IMR-90 (cell line): ENCODE data around the gene CD34. TPM values are rescaled to one million over a fixed set of nuclear protein-coding genes. Genes with fewer than 3 reads are reported as not detected.
A peak's percentile ranks its signal among the peaks of the same experiment; 100 is the strongest.

Experiments used
- ATAC-seq: fragments of 200-7000 bp; cut with Tn5 transposase; 2 replicates; pipeline ENCODE4 v1.9.1; 2020; ENCODE audit warnings: low read depth, mild to moderate bottlenecking, moderate library complexity
- BruUV-seq: library from RNA; stranded (reverse); fragments of 400-500 nt; replicated peaks from 2 replicates; lab custom pipeline; 2021; lab: Mats Ljungman, UMichigan
- CTCF ChIA-PET: fragments of 300-600 bp; formaldehyde crosslinking; extraction: SDS; loops from one replicate; lab custom pipeline; 2021; ENCODE audit warnings: antibody characterized with exemption; lab: Yijun Ruan, JAX
- POLR2A ChIA-PET: fragments of 300-600 bp; sonication (Branson Sonifier 250); formaldehyde crosslinking; loops from one replicate; lab custom pipeline; 2022; ENCODE audit warnings: antibody characterized with exemption; ENCODE audit not compliant: unreplicated experiment; lab: Charles Lee
- DNase-seq: peaks from one replicate; pipeline ENCODE4 v3.0.0; 2013
- H2AFZ ChIP-seq: replicated peaks from 2 replicates; pipeline ENCODE3; 2013; ENCODE audit warnings: low read length, mild to moderate bottlenecking; ENCODE audit not compliant: poor library complexity
- H2AK5ac ChIP-seq: 2 replicates; pipeline ENCODE4 v1.6.1; 2013; ENCODE audit warnings: low read depth, low read length, inconsistent platforms
- H2AK9ac ChIP-seq: replicated peaks from 2 replicates; pipeline ENCODE3; 2013; ENCODE audit warnings: mild to moderate bottlenecking, low read depth, low read length, moderate library complexity; ENCODE audit not compliant: poor library complexity
- H2BK120ac ChIP-seq: 2 replicates; pipeline ENCODE4 v1.6.1; 2013; ENCODE audit warnings: low read depth, low read length, inconsistent platforms
- H2BK15ac ChIP-seq: 3 replicates; pipeline ENCODE4 v1.6.1; 2013; ENCODE audit warnings: low read depth, low read length, inconsistent platforms
- H2BK20ac ChIP-seq: 2 replicates; pipeline ENCODE4 v1.6.1; 2013; ENCODE audit warnings: low read depth, mild to moderate bottlenecking, inconsistent platforms, low read length, moderate library complexity
- H2BK5ac ChIP-seq: 2 replicates; pipeline ENCODE4 v1.6.1; 2013; ENCODE audit warnings: mild to moderate bottlenecking, low read depth, low read length, inconsistent platforms; ENCODE audit not compliant: poor library complexity, severe bottlenecking
- H3K14ac ChIP-seq: replicated peaks from 2 replicates; pipeline ENCODE4 v1.6.1; 2013; ENCODE audit warnings: low read depth, low read length, inconsistent platforms
- H3K18ac ChIP-seq: 2 replicates; pipeline ENCODE4 v1.6.1; 2013; ENCODE audit warnings: low read depth, low read length, control low read depth
- H3K23ac ChIP-seq: 2 replicates; pipeline ENCODE4 v1.6.1; 2013; ENCODE audit warnings: low read depth, low read length, inconsistent platforms
- H3K27ac ChIP-seq: 2 replicates; pipeline ENCODE4 v1.5.1; 2013; ENCODE audit warnings: mild to moderate bottlenecking, control low read depth, low read length; ENCODE audit not compliant: insufficient read depth
- H3K27me3 ChIP-seq: 2 replicates; pipeline ENCODE4 v1.6.1; 2013; ENCODE audit warnings: low read length; ENCODE audit not compliant: control insufficient read depth, insufficient read depth
- H3K36me3 ChIP-seq: 2 replicates; pipeline ENCODE4 v1.6.1; 2013; ENCODE audit warnings: low read length, mixed read lengths; ENCODE audit not compliant: control insufficient read depth, insufficient read depth
- H3K4ac ChIP-seq: 2 replicates; pipeline ENCODE4 v1.6.1; 2013; ENCODE audit warnings: low read depth, low read length, inconsistent platforms
- H3K4me1 ChIP-seq: 2 replicates; pipeline ENCODE4 v1.6.1; 2013; ENCODE audit warnings: low read length, mixed read lengths; ENCODE audit not compliant: control insufficient read depth, insufficient read depth
- H3K4me2 ChIP-seq: 2 replicates; pipeline ENCODE4 v1.6.1; 2013; ENCODE audit warnings: low read depth, mild to moderate bottlenecking, control low read depth, low read length, moderate library complexity
- H3K4me3 ChIP-seq: 2 replicates; pipeline ENCODE4 v1.5.1; 2013; ENCODE audit warnings: low read depth, mild to moderate bottlenecking, control low read depth, low read length, moderate library complexity; ENCODE audit not compliant: insufficient read depth
- H3K56ac ChIP-seq: 2 replicates; pipeline ENCODE4 v1.6.1; 2013; ENCODE audit warnings: low read length, inconsistent platforms; ENCODE audit not compliant: insufficient read depth; ENCODE audit errors: extremely low read depth
- H3K79me1 ChIP-seq, 2 experiments: 2 replicates each; pipeline ENCODE4 v1.6.1; 2013; ENCODE audit warnings: low read length in 2 of 2, inconsistent platforms in 1 of 2, low read depth in 1 of 2
- H3K9ac ChIP-seq: 2 replicates; pipeline ENCODE4 v1.6.1; 2013; ENCODE audit warnings: low read depth, low read length, control low read depth
- H3K9me1 ChIP-seq: 2 replicates; pipeline ENCODE4 v1.6.1; 2013; ENCODE audit warnings: low read length, inconsistent platforms; ENCODE audit not compliant: insufficient read depth
- H3K9me3 ChIP-seq: 2 replicates; pipeline ENCODE4 v1.6.1; 2013; ENCODE audit warnings: low read length; ENCODE audit not compliant: control insufficient read depth, insufficient read depth
- H4K20me1 ChIP-seq: 2 replicates; pipeline ENCODE4 v1.6.1; 2013; ENCODE audit warnings: low read length, inconsistent platforms; ENCODE audit not compliant: insufficient read depth
- H4K5ac ChIP-seq: 2 replicates; pipeline ENCODE4 v1.6.1; 2013; ENCODE audit warnings: mild to moderate bottlenecking, low read depth, low read length, control low read depth
- H4K8ac ChIP-seq, 2 experiments: 2 replicates each; pipeline ENCODE4 v1.6.1; 2013; ENCODE audit warnings: low read depth in 2 of 2, low read length in 2 of 2, control low read depth in 1 of 2, inconsistent platforms in 1 of 2
- H4K91ac ChIP-seq: 2 replicates; pipeline ENCODE4 v1.6.1; 2013; ENCODE audit warnings: low read depth, low read length, inconsistent platforms; ENCODE audit not compliant: insufficient read depth
- SMC3 ChIP-seq: fragments of 150-350 bp; IDR thresholded peaks from 2 replicates; pipeline ENCODE4 v1.6.1; 2016; ENCODE audit warnings: low read depth, mild to moderate bottlenecking, antibody characterized with exemption, low read length, moderate library complexity
- WGBS, 2 experiments: methylation state at CpG; one replicate each; pipeline versions ENCODE4 v1.1.5 to v1.1.7; 2013; ENCODE audit warnings: missing lambda C conversion rate in 2 of 2; ENCODE audit not compliant: insufficient read length in 1 of 2; ENCODE audit errors: extremely low coverage in 2 of 2; 5-methylcytosine and 5-hydroxymethylcytosine counted together
- dilution Hi-C: fragments of 300-500 bp; cut with HindIII; formaldehyde crosslinking; loops from one replicate; pipeline ENCODE4 v1.14.3; 2018; ENCODE audit warnings: low sequenced_read_pairs; ENCODE audit not compliant: unreplicated experiment
- in situ Hi-C: fragments of 300-500 bp; cut with MboI; formaldehyde crosslinking; loops from 3 replicates; pipeline ENCODE4 v1.14.3; 2019; ENCODE audit warnings: low sequenced_read_pairs, inconsistent platforms, mixed read lengths
- intact Hi-C: fragments of 100-400 bp; cut with micrococcal nuclease; formaldehyde crosslinking; loops from 2 replicates; pipeline ENCODE4 v1.10.0; 2022
- polyA plus RNA-seq, 3 experiments: library from polyadenylated mRNA; depleted of rRNA; stranded (reverse); fragments of >200 nt; gene quantifications; 2 replicates each; pipeline ENCODE4 v1.2.3, GENCODE V29; 2012; ENCODE audit warnings: low replicate concordance in 1 of 3
- total RNA-seq: library from RNA; depleted of rRNA; stranded (reverse); fragments of >200 nt; gene quantifications from 2 replicates; pipeline ENCODE4 v1.2.3, GENCODE V29; 2012
- TF ChIP-seq, protein P1 (sequence below): fragments of 150-350 bp; IDR thresholded peaks from 2 replicates; pipeline ENCODE4 v1.6.1; 2017; ENCODE audit warnings: mild to moderate bottlenecking, antibody characterized with exemption, low read length, low read depth
- TF ChIP-seq, protein P2 (sequence below): conservative IDR thresholded peaks from 2 replicates; pipeline ENCODE4 v1.5.1; 2012; ENCODE audit warnings: mild to moderate bottlenecking, low read depth, low read length, improper control_type of control experiment

Gene CD34
- total and polyA plus RNA-seq, 2 of the 4 experiments (the other 2 are of a cell fraction): 0.14 TPM; not detected in 1

DNA sequence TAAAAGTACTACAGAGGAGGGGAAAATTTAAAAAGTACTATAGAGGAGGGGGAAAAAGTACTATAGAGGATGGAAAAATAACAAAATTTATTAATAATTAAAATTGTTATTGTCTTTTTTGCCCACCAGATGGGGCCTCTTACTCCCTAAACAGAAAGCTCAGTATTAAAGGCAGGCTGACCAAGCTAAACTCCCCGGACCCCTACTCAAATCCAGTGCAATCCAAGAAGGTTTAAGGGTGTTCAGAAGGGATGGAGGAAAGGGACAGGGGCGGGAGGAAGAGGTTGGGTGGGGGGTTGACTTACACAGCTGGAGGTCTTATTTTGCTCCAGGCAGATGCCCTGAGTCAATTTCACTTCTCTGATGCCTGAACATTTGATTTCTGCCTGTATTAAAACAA lies 13.7 kb downstream of the CD34 start:
- Histone ChIP-seq H2BK20ac (no peak overlapping the region), H3K23ac (no peak overlapping the region), H2BK120ac (no peak overlapping the region), H3K56ac (no peak overlapping the region), H3K9me1 (no peaks in the 10 kb centered on the region), H2AFZ (no peak overlapping the region), H3K27me3 (peaks cover 5% of the 10 kb centered on the region; the same call in 1 of the 2 replicates), H2AK9ac (no peak overlapping the region), H3K27ac (no peak overlapping the region), H3K36me3 (no peaks in the 10 kb centered on the region), H3K9ac (no peak overlapping the region), H4K91ac (no peak overlapping the region), H3K18ac (no peak overlapping the region), H3K79me1 (no peaks in the 10 kb centered on the region), H2BK5ac (no peak overlapping the region), H2BK15ac (no peak overlapping the region), H4K8ac (no peak overlapping the region), H3K4ac (no peak overlapping the region), H4K20me1 (no peaks in the 10 kb centered on the region), H4K5ac (no peak overlapping the region), H3K4me3 (no peak overlapping the region), H3K4me1 (no peaks in the 10 kb centered on the region), H3K14ac (no peak overlapping the region), H3K9me3 (no peaks in the 10 kb centered on the region), H2AK5ac (no peak overlapping the region), H3K4me2 (no peak overlapping the region)
- DNase-seq: no peak
- dilution Hi-C loops (no loop called here), intact Hi-C loops (no loop called here), in situ Hi-C loops (no loop called here)
- no peak for ATAC-seq
- TF ChIP-seq, protein P1, sequence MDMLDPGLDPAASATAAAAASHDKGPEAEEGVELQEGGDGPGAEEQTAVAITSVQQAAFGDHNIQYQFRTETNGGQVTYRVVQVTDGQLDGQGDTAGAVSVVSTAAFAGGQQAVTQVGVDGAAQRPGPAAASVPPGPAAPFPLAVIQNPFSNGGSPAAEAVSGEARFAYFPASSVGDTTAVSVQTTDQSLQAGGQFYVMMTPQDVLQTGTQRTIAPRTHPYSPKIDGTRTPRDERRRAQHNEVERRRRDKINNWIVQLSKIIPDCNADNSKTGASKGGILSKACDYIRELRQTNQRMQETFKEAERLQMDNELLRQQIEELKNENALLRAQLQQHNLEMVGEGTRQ: no peak
- TF ChIP-seq, protein P2, sequence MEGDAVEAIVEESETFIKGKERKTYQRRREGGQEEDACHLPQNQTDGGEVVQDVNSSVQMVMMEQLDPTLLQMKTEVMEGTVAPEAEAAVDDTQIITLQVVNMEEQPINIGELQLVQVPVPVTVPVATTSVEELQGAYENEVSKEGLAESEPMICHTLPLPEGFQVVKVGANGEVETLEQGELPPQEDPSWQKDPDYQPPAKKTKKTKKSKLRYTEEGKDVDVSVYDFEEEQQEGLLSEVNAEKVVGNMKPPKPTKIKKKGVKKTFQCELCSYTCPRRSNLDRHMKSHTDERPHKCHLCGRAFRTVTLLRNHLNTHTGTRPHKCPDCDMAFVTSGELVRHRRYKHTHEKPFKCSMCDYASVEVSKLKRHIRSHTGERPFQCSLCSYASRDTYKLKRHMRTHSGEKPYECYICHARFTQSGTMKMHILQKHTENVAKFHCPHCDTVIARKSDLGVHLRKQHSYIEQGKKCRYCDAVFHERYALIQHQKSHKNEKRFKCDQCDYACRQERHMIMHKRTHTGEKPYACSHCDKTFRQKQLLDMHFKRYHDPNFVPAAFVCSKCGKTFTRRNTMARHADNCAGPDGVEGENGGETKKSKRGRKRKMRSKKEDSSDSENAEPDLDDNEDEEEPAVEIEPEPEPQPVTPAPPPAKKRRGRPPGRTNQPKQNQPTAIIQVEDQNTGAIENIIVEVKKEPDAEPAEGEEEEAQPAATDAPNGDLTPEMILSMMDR: 0 out of 2 replicates have a peak, but pooled peaks have one; percentile 13
- TF ChIP-seq SMC3: 0 out of 2 replicates have a peak, but pooled peaks have one; percentile 15
- ChIA-PET CTCF (interaction anchor here (0.5 to 1.9 kb wide), 5 partner anchors 12 to 492 kb away, joined by 3 to 8 read pairs (median 3); no protein-coding TSS in a partner anchor), POLR2A (no interaction called here)
- BruUV-seq: no TSS peak
- WGBS, 2 experiments: no CpG with 5 or more reads among the region's 2 CpGs
